GM12874 (cell line): Measurements from ENCODE around the gene WAC.

Experiments
- CTCF ChIP-seq: IDR thresholded peaks from 2 replicates; pipeline ENCODE4 v1.5.1; 2011; ENCODE audit warnings: low read depth, mild to moderate bottlenecking, control low read depth, low read length, moderate library complexity; ENCODE audit not compliant: insufficient read depth

WAC gene

GRCh38 chr10:28664369-28664740, 131.4 kb downstream of the WAC start:
- TF ChIP-seq CTCF: no peak

GRCh38 chr10:28666751-28667467, 134.0 kb downstream of the WAC start:
- TF ChIP-seq CTCF: no peak

GRCh38 chr10:28668363-28669226, 135.7 kb downstream of the WAC start:
- TF ChIP-seq CTCF: no peak

- no peak for TF ChIP-seq CTCF
These were observed 136.6 kb downstream of the WAC start for GRCh38 chr10:28669227-28670173.
